H9 (cell line): ENCODE measurements around the gene CLCNKB. TPM values are rescaled to one million over a fixed set of nuclear protein-coding genes. Genes with fewer than 3 reads are reported as not detected.

ENCODE experiments used
- DNase-seq: peaks from one replicate; pipeline ENCODE4 v3.0.0-alpha.2; 2017
- H2AFZ ChIP-seq: one replicate; pipeline ENCODE4 v1.6.1; 2013; ENCODE audit warnings: mild to moderate bottlenecking, low read length, control low read depth, moderate library complexity
- H2AK5ac ChIP-seq: 2 replicates; pipeline ENCODE4 v1.6.1; 2013; ENCODE audit warnings: low read length, control low read depth, mixed read lengths; ENCODE audit not compliant: insufficient read length
- H2BK120ac ChIP-seq: one replicate; pipeline ENCODE4 v1.6.1; 2013; ENCODE audit warnings: low read depth, mild to moderate bottlenecking, low read length, control low read depth, inconsistent platforms; ENCODE audit not compliant: poor library complexity, severe bottlenecking
- H2BK12ac ChIP-seq: 2 replicates; pipeline ENCODE4 v1.6.1; 2013; ENCODE audit warnings: low read length, control low read depth, mixed read lengths, low read depth; ENCODE audit not compliant: insufficient read length
- H2BK15ac ChIP-seq: 2 replicates; pipeline ENCODE4 v1.6.1; 2013; ENCODE audit warnings: low read depth, low read length, control low read depth
- H2BK20ac ChIP-seq: one replicate; pipeline ENCODE4 v1.6.1; 2013; ENCODE audit warnings: low read depth, mild to moderate bottlenecking, low read length, control low read depth, inconsistent platforms; ENCODE audit not compliant: poor library complexity, severe bottlenecking
- H2BK5ac ChIP-seq: 2 replicates; pipeline ENCODE4 v1.6.1; 2013; ENCODE audit warnings: low read length, control low read depth, mixed read lengths; ENCODE audit not compliant: insufficient read length
- H3K14ac ChIP-seq: 2 replicates; pipeline ENCODE4 v1.6.1; 2013; ENCODE audit warnings: low read length, control low read depth; ENCODE audit not compliant: insufficient read depth
- H3K18ac ChIP-seq: 2 replicates; pipeline ENCODE4 v1.6.1; 2013; ENCODE audit warnings: low read depth, mild to moderate bottlenecking, mixed read lengths, low read length, control low read depth; ENCODE audit not compliant: insufficient read length
- H3K23ac ChIP-seq: 2 replicates; pipeline ENCODE4 v1.6.1; 2013; ENCODE audit warnings: low read length, control low read depth, mixed read lengths, low read depth; ENCODE audit not compliant: insufficient read length
- H3K23me2 ChIP-seq: 2 replicates; pipeline ENCODE4 v1.6.1; 2013; ENCODE audit warnings: low read depth, mild to moderate bottlenecking, mixed read lengths, low read length, control low read depth; ENCODE audit not compliant: insufficient read length, poor library complexity, severe bottlenecking
- H3K27ac ChIP-seq: 2 replicates; pipeline ENCODE4 v1.5.1; 2013; ENCODE audit warnings: low read length, control low read depth, mixed read lengths, low read depth; ENCODE audit not compliant: insufficient read length
- H3K27me3 ChIP-seq: 2 replicates; pipeline ENCODE4 v1.6.1; 2013; ENCODE audit warnings: low read length, control low read depth, inconsistent platforms; ENCODE audit not compliant: insufficient read depth
- H3K4ac ChIP-seq: 2 replicates; pipeline ENCODE4 v1.6.1; 2013; ENCODE audit warnings: low read depth, mild to moderate bottlenecking, control low read depth, inconsistent platforms, low read length, moderate library complexity
- H3K4me1 ChIP-seq: 2 replicates; pipeline ENCODE4 v1.6.1; 2013; ENCODE audit warnings: low read length, control low read depth, inconsistent platforms; ENCODE audit not compliant: insufficient read depth
- H3K4me2 ChIP-seq: 2 replicates; pipeline ENCODE4 v1.6.1; 2013; ENCODE audit warnings: low read length, control low read depth, mixed read lengths; ENCODE audit not compliant: insufficient read length, insufficient read depth
- H3K56ac ChIP-seq: 2 replicates; pipeline ENCODE4 v1.6.1; 2013; ENCODE audit warnings: low read depth, mild to moderate bottlenecking, mixed read lengths, low read length, control low read depth; ENCODE audit not compliant: insufficient read length
- H3K79me1 ChIP-seq: 2 replicates; pipeline ENCODE4 v1.6.1; 2013; ENCODE audit warnings: low read depth, mild to moderate bottlenecking, moderate library complexity, low read length, control low read depth, inconsistent platforms; ENCODE audit not compliant: insufficient read depth, poor library complexity, severe bottlenecking
- H3K79me2 ChIP-seq: 2 replicates; pipeline ENCODE4 v1.6.1; 2013; ENCODE audit warnings: low read length, control low read depth, inconsistent platforms; ENCODE audit not compliant: insufficient read depth
- H3K9ac ChIP-seq: 2 replicates; pipeline ENCODE4 v1.6.1; 2013; ENCODE audit warnings: low read length, control low read depth, mixed read lengths; ENCODE audit not compliant: insufficient read length; ENCODE audit errors: extremely low read depth
- H3K9me3 ChIP-seq: one replicate; pipeline ENCODE4 v1.6.1; 2013; ENCODE audit warnings: low read depth, low read length, inconsistent platforms; ENCODE audit not compliant: control insufficient read depth
- H3T11ph ChIP-seq: one replicate; pipeline ENCODE4 v1.6.1; 2013; ENCODE audit warnings: mild to moderate bottlenecking, low read length, control low read depth, inconsistent platforms
- H4K20me1 ChIP-seq: one replicate; pipeline ENCODE4 v1.6.1; 2013; ENCODE audit not compliant: control insufficient read depth, insufficient read length, insufficient read depth
- H4K5ac ChIP-seq: 2 replicates; pipeline ENCODE4 v1.6.1; 2013; ENCODE audit warnings: low read depth, mild to moderate bottlenecking, mixed read lengths, low read length, control low read depth; ENCODE audit not compliant: insufficient read length
- H4K8ac ChIP-seq: replicated peaks from 2 replicates; pipeline ENCODE4 v1.6.1; 2013; ENCODE audit warnings: low read length, control low read depth, mixed read lengths, low read depth; ENCODE audit not compliant: insufficient read length
- H4K91ac ChIP-seq: 2 replicates; pipeline ENCODE4 v1.6.1; 2013; ENCODE audit warnings: low read depth, mild to moderate bottlenecking, moderate library complexity, mixed read lengths, low read length, control low read depth; ENCODE audit not compliant: insufficient read length
- H3K27ac Mint-ChIP-seq, 3 experiments: 2 replicates in 2 of 3; 3 replicates in 1 of 3; pipeline ENCODE4 v1.8.0; 2020 to 2021; ENCODE audit warnings: mixed read lengths in 3 of 3, mild to moderate bottlenecking in 1 of 3, moderate library complexity in 1 of 3
- H3K27me3 Mint-ChIP-seq: 2 replicates; pipeline ENCODE4 v1.8.0; 2021; ENCODE audit warnings: low read depth, mild to moderate bottlenecking, moderate library complexity, mixed read lengths
- H3K36me3 Mint-ChIP-seq, 3 experiments: 2 replicates in 2 of 3; 3 replicates in 1 of 3; pipeline ENCODE4 v1.8.0; 2020 to 2021; ENCODE audit warnings: low read depth in 3 of 3, mixed read lengths in 3 of 3; ENCODE audit not compliant: insufficient read depth in 1 of 3
- H3K4me1 Mint-ChIP-seq, 2 experiments: 2 replicates each; pipeline ENCODE4 v1.8.0; 2020; ENCODE audit warnings: mixed read lengths in 2 of 2
- H3K4me3 Mint-ChIP-seq, 2 experiments: 2 replicates in 1 of 2; 3 replicates in 1 of 2; pipeline ENCODE4 v1.8.0; 2020 to 2021; ENCODE audit warnings: mild to moderate bottlenecking in 2 of 2, mixed read lengths in 2 of 2, moderate library complexity in 1 of 2
- H3K9me3 Mint-ChIP-seq, 2 experiments: 2 replicates in 1 of 2; 3 replicates in 1 of 2; pipeline ENCODE4 v1.8.0; 2020; ENCODE audit warnings: mild to moderate bottlenecking in 2 of 2, mixed read lengths in 2 of 2, moderate library complexity in 1 of 2
- CTCF ChIP-seq: fragments of 200-600 bp; sonication (generic); conservative IDR thresholded peaks from 3 replicates; pipeline ENCODE4 v1.8.0; 2021; ENCODE audit warnings: antibody characterized with exemption, mild to moderate bottlenecking
- WGBS: extraction: QIAGEN DNeasy Blood & Tissue Kit; methylation state at CpG from one replicate; pipeline ENCODE4 v1.1.7; 2013; ENCODE audit warnings: missing lambda C conversion rate, low lambda C conversion rate, mixed read lengths; ENCODE audit not compliant: insufficient read length; ENCODE audit errors: extremely low coverage; 5-methylcytosine and 5-hydroxymethylcytosine counted together
- total RNA-seq: library from RNA; stranded (reverse); gene quantifications from 2 replicates; pipeline ENCODE4 v1.2.1, GENCODE V29; 2021

CLCNKB gene
- total RNA-seq, 1 experiment from 2014 or later, result 1.7 TPM

DNA sequence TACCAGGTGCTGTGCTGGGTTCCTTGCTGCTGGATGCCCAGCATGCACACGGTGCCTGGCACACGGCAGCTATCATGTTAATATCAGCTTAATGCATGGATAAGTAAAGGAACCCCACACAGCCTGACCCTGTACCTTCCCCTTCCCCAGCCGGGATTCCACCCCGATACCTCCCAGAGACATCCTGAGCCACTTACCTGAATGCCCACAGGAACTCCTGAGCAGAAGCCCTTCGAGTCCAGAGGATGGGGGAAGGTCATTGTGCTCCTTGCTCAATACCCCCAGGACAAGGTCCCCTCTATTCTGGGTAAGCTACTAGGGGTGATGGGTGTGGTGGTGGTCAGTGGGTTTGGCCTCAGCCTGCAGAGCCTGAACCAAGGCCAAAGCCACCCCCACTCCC, 28.5 kb downstream of the CLCNKB start:
- H3K14ac ChIP-seq, result no peak overlapping the region
- H2BK120ac ChIP-seq, result no peak overlapping the region
- no peak overlapping the region for H3K23ac ChIP-seq
- no peak overlapping the region for H3K9ac ChIP-seq
- H3K79me2 ChIP-seq, result no peaks in the 10 kb centered on the region
- no peak overlapping the region for H4K91ac ChIP-seq
- no peaks in the 10 kb centered on the region for H3K79me1 ChIP-seq
- H3K4me1 ChIP-seq, result no peaks in the 10 kb centered on the region
- H4K20me1 ChIP-seq, result no peaks in the 10 kb centered on the region
- no peak overlapping the region for H3T11ph ChIP-seq
- no peak overlapping the region for H3K4ac ChIP-seq
- no peak overlapping the region for H3K4me2 ChIP-seq
- no peak overlapping the region for H3K27ac ChIP-seq
- no peak overlapping the region for H2AFZ ChIP-seq
- no CpG with 5 or more reads among the region's 5 CpGs for WGBS
- no peak for TF ChIP-seq CTCF
- no peak overlapping the region for H2BK20ac ChIP-seq
- peaks cover 5% of the 10 kb centered on the region for H3K23me2 ChIP-seq
- no peak overlapping the region for H2BK12ac ChIP-seq
- Mint-ChIP-seq H3K4me3 (peak overlapping the region in 1 of 2 experiments; percentile 45; a peak in 2 of 5 replicates), H3K9me3 (no peaks in the 10 kb centered on the region; a peak in 1 of 5 replicates), H3K27me3 (peaks cover 72% of the 10 kb centered on the region), H3K4me1 (peaks cover 15 to 36% of the 10 kb centered on the region in 2 experiments), H3K27ac (no peak overlapping the region), H3K36me3 (no peaks in the 10 kb centered on the region)
- H3K27me3 ChIP-seq, result peaks cover 5% of the 10 kb centered on the region; the same call in 1 of the 2 replicates
- no peak overlapping the region for H2BK5ac ChIP-seq
- H3K18ac ChIP-seq, result no peak overlapping the region
- DNase-seq, result no peak
- no peak overlapping the region for H3K56ac ChIP-seq
- H2AK5ac ChIP-seq, result no peak overlapping the region
- no peaks in the 10 kb centered on the region for H3K9me3 ChIP-seq
- H2BK15ac ChIP-seq, result no peak overlapping the region
- no peak overlapping the region for H4K5ac ChIP-seq
- H4K8ac ChIP-seq, result no peak overlapping the region
